Mesenchymal stem cell (in vitro differentiated cells and primary cell): Measurements from ENCODE around the gene CNGA2.

Experiments
- DNase-seq: peaks from one replicate; pipeline ENCODE4 v3.0.0-alpha.2; 2013
- H2AFZ ChIP-seq: one replicate; pipeline ENCODE4 v1.6.1; 2013; ENCODE audit warnings: low read depth, mild to moderate bottlenecking, control low read depth, inconsistent platforms, low read length, moderate library complexity
- H2AK5ac ChIP-seq: 2 replicates; pipeline ENCODE4 v1.6.1; 2013; ENCODE audit warnings: low read length, moderate library complexity, mild to moderate bottlenecking, inconsistent platforms; ENCODE audit not compliant: severe bottlenecking
- H2BK120ac ChIP-seq: one replicate; pipeline ENCODE4 v1.6.1; 2013; ENCODE audit warnings: low read depth, mild to moderate bottlenecking, inconsistent platforms, low read length, moderate library complexity
- H2BK12ac ChIP-seq, 2 experiments: one replicate each; pipeline ENCODE4 v1.6.1; 2013; ENCODE audit warnings: inconsistent platforms in 2 of 2, low read length in 2 of 2, mild to moderate bottlenecking in 2 of 2, moderate library complexity in 2 of 2, control low read depth in 1 of 2
- H2BK15ac ChIP-seq: one replicate; pipeline ENCODE4 v1.6.1; 2013; ENCODE audit warnings: mild to moderate bottlenecking, low read depth, inconsistent platforms; ENCODE audit not compliant: poor library complexity, severe bottlenecking
- H2BK5ac ChIP-seq: 2 replicates; pipeline ENCODE4 v1.6.1; 2013; ENCODE audit warnings: low read depth, mild to moderate bottlenecking, low read length, control low read depth, inconsistent platforms; ENCODE audit not compliant: poor library complexity, severe bottlenecking
- H3K14ac ChIP-seq, 2 experiments: one replicate each; pipeline ENCODE4 v1.6.1; 2013; ENCODE audit warnings: inconsistent platforms in 2 of 2, low read length in 2 of 2, control low read depth in 1 of 2, mild to moderate bottlenecking in 1 of 2, moderate library complexity in 1 of 2
- H3K18ac ChIP-seq, 2 experiments: one replicate each; pipeline ENCODE4 v1.6.1; 2013; ENCODE audit warnings: inconsistent platforms in 2 of 2, low read length in 2 of 2, control low read depth in 1 of 2, low read depth in 1 of 2, mild to moderate bottlenecking in 1 of 2
- H3K23ac ChIP-seq, 2 experiments: one replicate each; pipeline ENCODE4 v1.6.1; 2013; ENCODE audit warnings: inconsistent platforms in 2 of 2, low read length in 2 of 2, mild to moderate bottlenecking in 2 of 2, moderate library complexity in 2 of 2, control low read depth in 1 of 2
- H3K27ac ChIP-seq: 2 replicates; pipeline ENCODE4 v1.5.1; 2013; ENCODE audit warnings: mild to moderate bottlenecking, moderate library complexity, low read length, control low read depth, inconsistent platforms; ENCODE audit not compliant: poor library complexity, severe bottlenecking
- H3K27me3 ChIP-seq, 2 experiments: 2 replicates each; pipeline versions ENCODE4 v1.6.1 to v1.7.0; 2013; ENCODE audit warnings: low read length in 2 of 2, mild to moderate bottlenecking in 2 of 2, moderate library complexity in 2 of 2, control low read depth in 1 of 2, inconsistent platforms in 1 of 2; ENCODE audit not compliant: control insufficient read depth in 1 of 2, insufficient read depth in 1 of 2
- H3K36me3 ChIP-seq, 2 experiments: 2 replicates each; pipeline versions ENCODE4 v1.6.1 to v1.7.0; 2013; ENCODE audit warnings: low read length in 2 of 2, control low read depth in 1 of 2, inconsistent platforms in 1 of 2, low read depth in 1 of 2, mild to moderate bottlenecking in 1 of 2; ENCODE audit not compliant: insufficient read depth in 2 of 2, control insufficient read depth in 1 of 2
- H3K4ac ChIP-seq, 2 experiments: one replicate each; pipeline ENCODE4 v1.6.1; 2013; ENCODE audit warnings: inconsistent platforms in 2 of 2, low read length in 2 of 2, mild to moderate bottlenecking in 2 of 2, moderate library complexity in 2 of 2, control low read depth in 1 of 2, low read depth in 1 of 2
- H3K4me1 ChIP-seq: 2 replicates; pipeline ENCODE4 v1.6.1; 2013; ENCODE audit warnings: low read depth, low read length, control low read depth; ENCODE audit not compliant: control insufficient read depth, insufficient read depth
- H3K4me2 ChIP-seq: 2 replicates; pipeline ENCODE4 v1.6.1; 2013; ENCODE audit warnings: low read length, mild to moderate bottlenecking, inconsistent platforms; ENCODE audit not compliant: poor library complexity, severe bottlenecking
- H3K4me3 ChIP-seq, 2 experiments: 2 replicates each; pipeline versions ENCODE4 v1.5.1 to v1.7.0; 2013; ENCODE audit warnings: low read length in 2 of 2, mild to moderate bottlenecking in 2 of 2, control low read depth in 1 of 2, low read depth in 1 of 2; ENCODE audit not compliant: insufficient read depth in 1 of 2
- H3K79me1 ChIP-seq: replicated peaks from 2 replicates; pipeline ENCODE4 v1.6.1; 2013; ENCODE audit warnings: mild to moderate bottlenecking, control low read depth, low read length, inconsistent platforms; ENCODE audit not compliant: poor library complexity, severe bottlenecking
- H3K9ac ChIP-seq: 2 replicates; pipeline ENCODE4 v1.7.0; 2013; ENCODE audit warnings: mild to moderate bottlenecking, low read length, moderate library complexity
- H3K9me3 ChIP-seq: 2 replicates; pipeline ENCODE4 v1.7.0; 2013; ENCODE audit warnings: mild to moderate bottlenecking, low read length; ENCODE audit not compliant: control insufficient read depth
- H4K8ac ChIP-seq: one replicate; pipeline ENCODE4 v1.6.1; 2013; ENCODE audit warnings: inconsistent platforms, mild to moderate bottlenecking, low read length, moderate library complexity
- H4K91ac ChIP-seq: one replicate; pipeline ENCODE4 v1.6.1; 2013; ENCODE audit warnings: mild to moderate bottlenecking, low read length, inconsistent platforms
- WGBS: methylation state at CpG from one replicate; pipeline ENCODE4 v1.1.7; 2013; ENCODE audit warnings: mixed read lengths; 5-methylcytosine and 5-hydroxymethylcytosine counted together

CNGA2 gene

DNA sequence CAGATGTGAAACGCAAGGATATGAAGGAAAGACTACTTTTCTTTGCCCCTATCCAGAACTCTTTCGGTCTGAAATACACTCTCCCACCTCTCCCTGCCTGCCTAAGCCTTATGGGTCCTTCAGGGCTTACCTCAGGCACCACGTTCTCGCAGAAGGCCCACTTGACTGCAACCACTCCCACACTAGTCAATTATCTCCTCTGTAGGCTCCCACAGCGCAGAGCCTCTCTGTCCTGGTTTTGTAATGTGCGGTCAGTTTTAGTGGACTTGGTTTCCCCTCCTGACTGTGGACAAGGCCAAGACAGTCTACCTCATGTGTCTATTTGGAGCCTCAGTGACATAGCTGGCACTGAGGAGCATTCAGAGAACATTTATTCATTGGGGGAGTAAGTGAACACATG, 11.1 kb downstream of the CNGA2 start:
- no peak overlapping the region for H2BK12ac ChIP-seq
- no peak for DNase-seq
- no peak overlapping the region for H2BK5ac ChIP-seq
- H3K9ac ChIP-seq: no peak overlapping the region
- H3K79me1 ChIP-seq: no peaks in the 10 kb centered on the region
- H3K27ac ChIP-seq: no peak overlapping the region
- no peak overlapping the region for H2BK15ac ChIP-seq
- H3K27me3 ChIP-seq: peaks cover 0 to 52% of the 10 kb centered on the region in 2 experiments
- no peak overlapping the region for H3K23ac ChIP-seq
- no peak overlapping the region for H3K18ac ChIP-seq
- peaks cover 15% of the 10 kb centered on the region for H3K9me3 ChIP-seq
- H4K8ac ChIP-seq: no peak overlapping the region
- H3K4me2 ChIP-seq: no peak overlapping the region
- H4K91ac ChIP-seq: no peak overlapping the region
- H2AFZ ChIP-seq: no peak overlapping the region
- WGBS: 69% methylated on average over 4 of the region's 6 CpGs
- H3K4ac ChIP-seq: no peak overlapping the region
- no peaks in the 10 kb centered on the region for H3K36me3 ChIP-seq
- no peak overlapping the region for H2AK5ac ChIP-seq
- no peaks in the 10 kb centered on the region for H3K4me1 ChIP-seq
- no peak overlapping the region for H2BK120ac ChIP-seq
- H3K4me3 ChIP-seq: no peak overlapping the region
- no peak overlapping the region for H3K14ac ChIP-seq

GRCh38 chrX:151746502-151746901, 12.0 kb downstream of the CNGA2 start:
- H2BK12ac ChIP-seq: no peak overlapping the region
- H3K79me1 ChIP-seq: no peaks in the 10 kb centered on the region
- H4K8ac ChIP-seq: no peak overlapping the region
- H2BK15ac ChIP-seq: no peak overlapping the region
- H2BK5ac ChIP-seq: no peak overlapping the region
- H3K23ac ChIP-seq: no peak overlapping the region
- peaks cover 0 to 57% of the 10 kb centered on the region in 2 experiments for H3K27me3 ChIP-seq
- H2BK120ac ChIP-seq: no peak overlapping the region
- H4K91ac ChIP-seq: no peak overlapping the region
- no peak overlapping the region for H3K18ac ChIP-seq
- no peak overlapping the region for H3K9ac ChIP-seq
- H2AK5ac ChIP-seq: no peak overlapping the region
- no peak overlapping the region for H3K27ac ChIP-seq
- no peak for DNase-seq
- no peak overlapping the region for H2AFZ ChIP-seq
- H3K4ac ChIP-seq: no peak overlapping the region
- peaks cover 8% of the 10 kb centered on the region for H3K9me3 ChIP-seq
- WGBS: no CpG with 5 or more reads among the region's 2 CpGs
- no peaks in the 10 kb centered on the region for H3K36me3 ChIP-seq
- H3K14ac ChIP-seq: no peak overlapping the region
- no peaks in the 10 kb centered on the region for H3K4me1 ChIP-seq
- H3K4me2 ChIP-seq: no peak overlapping the region
- H3K4me3 ChIP-seq: no peak overlapping the region

DNA sequence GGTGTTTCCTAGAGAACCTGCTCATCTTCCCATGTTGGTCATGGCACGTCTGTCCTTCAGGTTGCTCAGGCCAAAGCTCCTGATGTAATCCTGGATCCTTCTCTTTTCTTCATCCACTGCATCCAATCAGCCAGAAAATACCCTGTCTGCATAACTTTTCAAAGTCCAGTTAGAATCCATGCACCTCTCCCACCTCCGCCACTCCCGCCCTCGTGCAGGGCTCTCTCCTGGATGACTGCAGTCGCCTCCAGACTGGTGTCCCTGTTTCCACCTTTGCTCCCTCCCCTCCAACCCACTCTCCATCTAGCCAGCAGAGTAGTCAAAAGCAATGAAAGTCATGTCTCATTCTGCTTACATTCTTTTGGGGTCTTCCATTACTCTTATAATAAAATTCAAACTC, 16.0 kb downstream of the CNGA2 start:
- Histone ChIP-seq H3K4me3 (no peak overlapping the region), H2BK15ac (no peak overlapping the region), H2BK120ac (no peak overlapping the region), H3K14ac (no peak overlapping the region), H3K36me3 (no peaks in the 10 kb centered on the region), H3K27ac (no peak overlapping the region), H2AK5ac (no peak overlapping the region), H3K4ac (no peak overlapping the region), H4K8ac (no peak overlapping the region), H3K27me3 (peaks cover 0 to 69% of the 10 kb centered on the region in 2 experiments), H2BK5ac (no peak overlapping the region), H3K9me3 (no peaks in the 10 kb centered on the region), H3K23ac (no peak overlapping the region), H4K91ac (no peak overlapping the region), H3K9ac (no peak overlapping the region), H3K4me1 (no peaks in the 10 kb centered on the region), H3K79me1 (no peaks in the 10 kb centered on the region), H2AFZ (no peak overlapping the region), H3K18ac (no peak overlapping the region), H2BK12ac (no peak overlapping the region), H3K4me2 (no peak overlapping the region)
- no peak for DNase-seq
- WGBS: 84% methylated on average over 5 of the region's 5 CpGs

GRCh38 chrX:151752847-151753246, 18.3 kb downstream of the CNGA2 start:
- Histone ChIP-seq H3K79me1 (no peaks in the 10 kb centered on the region), H2AFZ (no peak overlapping the region), H3K4me1 (no peaks in the 10 kb centered on the region), H2BK12ac (no peak overlapping the region), H3K9ac (no peak overlapping the region), H2AK5ac (no peak overlapping the region), H3K4me3 (no peak overlapping the region), H3K9me3 (no peaks in the 10 kb centered on the region), H4K91ac (no peak overlapping the region), H2BK15ac (no peak overlapping the region), H3K18ac (no peak overlapping the region), H3K27ac (no peak overlapping the region), H3K27me3 (peaks cover 0 to 69% of the 10 kb centered on the region in 2 experiments), H3K36me3 (no peaks in the 10 kb centered on the region), H3K23ac (no peak overlapping the region), H2BK120ac (no peak overlapping the region), H2BK5ac (no peak overlapping the region), H3K4me2 (no peak overlapping the region), H4K8ac (no peak overlapping the region), H3K14ac (no peak overlapping the region), H3K4ac (no peak overlapping the region)
- 61% methylated on average over 5 of the region's 5 CpGs for WGBS
- no peak for DNase-seq
